HFFc6 (cell line): ENCODE results near the gene SNX25. TPM values are rescaled to one million over a fixed set of nuclear protein-coding genes. Genes with fewer than 3 reads are reported as not detected.

ENCODE experiments used
- DNase-seq: peaks from one replicate; pipeline ENCODE4 v3.0.0-alpha.2; 2018
- H3K27ac Mint-ChIP-seq: 2 replicates; pipeline ENCODE4 v1.8.0; 2020; ENCODE audit warnings: mild to moderate bottlenecking, mixed read lengths
- H3K27me3 Mint-ChIP-seq: 2 replicates; pipeline ENCODE4 v1.8.0; 2021; ENCODE audit warnings: mild to moderate bottlenecking, moderate library complexity, mixed read lengths; ENCODE audit not compliant: insufficient read depth
- H3K36me3 Mint-ChIP-seq: 2 replicates; pipeline ENCODE4 v1.8.0; 2021; ENCODE audit warnings: low read depth, mixed read lengths
- H3K4me1 Mint-ChIP-seq: 2 replicates; pipeline ENCODE4 v1.8.0; 2020; ENCODE audit warnings: low read depth, mixed read lengths
- H3K4me3 Mint-ChIP-seq: 2 replicates; pipeline ENCODE4 v1.8.0; 2020; ENCODE audit warnings: mild to moderate bottlenecking, moderate library complexity, mixed read lengths
- H3K9me3 Mint-ChIP-seq: 2 replicates; pipeline ENCODE4 v1.8.0; 2020; ENCODE audit warnings: mild to moderate bottlenecking, mixed read lengths
- total RNA-seq, 6 experiments: library from RNA; stranded (reverse); fragmentation: NEBNext Ultra II Directional; extraction: Animal tissue kit (Norgen Biotek cat#: 25700); gene quantifications; 2 replicates in 1 of 6; 3 replicates in 5 of 6; pipeline ENCODE4 v1.2.3, GENCODE V29; 2021
- TF ChIP-seq, protein P1 (sequence below): fragments of 200-600 bp; sonication (generic); IDR thresholded peaks from 2 replicates; pipeline ENCODE4 v1.5.0; 2021; ENCODE audit warnings: antibody characterized with exemption, mild to moderate bottlenecking

Gene SNX25
- total RNA-seq, 6 experiments from 2014 or later, result 19.4 to 40.2 (median 24.8) TPM

GRCh38 chr4:185290018-185290607, 80.7 kb downstream of the SNX25 start:
- no peak for DNase-seq
- no peaks in the 10 kb centered on the region for H3K9me3 Mint-ChIP-seq
- no peak overlapping the region for H3K4me3 Mint-ChIP-seq
- no peaks in the 10 kb centered on the region; the same call in 1 of the 2 replicates for H3K27me3 Mint-ChIP-seq
- peaks cover 17% of the 10 kb centered on the region for H3K4me1 Mint-ChIP-seq
- H3K36me3 Mint-ChIP-seq, result peaks cover 14% of the 10 kb centered on the region
- TF ChIP-seq, protein P1, sequence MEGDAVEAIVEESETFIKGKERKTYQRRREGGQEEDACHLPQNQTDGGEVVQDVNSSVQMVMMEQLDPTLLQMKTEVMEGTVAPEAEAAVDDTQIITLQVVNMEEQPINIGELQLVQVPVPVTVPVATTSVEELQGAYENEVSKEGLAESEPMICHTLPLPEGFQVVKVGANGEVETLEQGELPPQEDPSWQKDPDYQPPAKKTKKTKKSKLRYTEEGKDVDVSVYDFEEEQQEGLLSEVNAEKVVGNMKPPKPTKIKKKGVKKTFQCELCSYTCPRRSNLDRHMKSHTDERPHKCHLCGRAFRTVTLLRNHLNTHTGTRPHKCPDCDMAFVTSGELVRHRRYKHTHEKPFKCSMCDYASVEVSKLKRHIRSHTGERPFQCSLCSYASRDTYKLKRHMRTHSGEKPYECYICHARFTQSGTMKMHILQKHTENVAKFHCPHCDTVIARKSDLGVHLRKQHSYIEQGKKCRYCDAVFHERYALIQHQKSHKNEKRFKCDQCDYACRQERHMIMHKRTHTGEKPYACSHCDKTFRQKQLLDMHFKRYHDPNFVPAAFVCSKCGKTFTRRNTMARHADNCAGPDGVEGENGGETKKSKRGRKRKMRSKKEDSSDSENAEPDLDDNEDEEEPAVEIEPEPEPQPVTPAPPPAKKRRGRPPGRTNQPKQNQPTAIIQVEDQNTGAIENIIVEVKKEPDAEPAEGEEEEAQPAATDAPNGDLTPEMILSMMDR, result no peak
- no peak overlapping the region for H3K27ac Mint-ChIP-seq

- no peak overlapping the region for H3K4me3 Mint-ChIP-seq
- H3K27me3 Mint-ChIP-seq, result no peaks in the 10 kb centered on the region; the same call in 1 of the 2 replicates
- no peak for DNase-seq
- H3K27ac Mint-ChIP-seq, result no peak overlapping the region
- peaks cover 17% of the 10 kb centered on the region for H3K4me1 Mint-ChIP-seq
- TF ChIP-seq, protein P1, result no peak
- H3K36me3 Mint-ChIP-seq, result peaks cover 14% of the 10 kb centered on the region
- no peaks in the 10 kb centered on the region for H3K9me3 Mint-ChIP-seq
Measured at GRCh38 chr4:185290656-185291055, 81.3 kb downstream of the SNX25 start.

DNA sequence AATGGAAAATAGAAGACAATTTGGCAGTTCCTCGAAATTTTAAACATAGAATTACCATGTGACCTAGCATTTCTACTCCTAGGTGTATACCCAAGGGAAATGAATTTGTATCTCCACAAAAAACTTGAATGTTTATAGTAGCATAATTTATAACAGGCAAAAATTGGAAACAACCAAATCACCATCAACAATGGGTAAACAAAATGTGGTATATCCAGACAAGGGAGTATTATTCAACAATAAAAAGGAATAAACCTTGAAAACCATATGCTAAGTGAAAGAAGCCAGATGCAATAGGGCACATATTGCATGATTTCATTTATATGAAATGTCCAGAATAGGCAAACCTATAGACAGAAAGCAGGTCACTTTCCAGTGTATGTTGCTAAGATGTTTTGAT, 83.8 kb downstream of the SNX25 start:
- H3K36me3 Mint-ChIP-seq, result peaks cover 14% of the 10 kb centered on the region
- H3K9me3 Mint-ChIP-seq, result no peaks in the 10 kb centered on the region
- no peak overlapping the region for H3K4me3 Mint-ChIP-seq
- H3K27me3 Mint-ChIP-seq, result no peaks in the 10 kb centered on the region; the same call in 1 of the 2 replicates
- no peaks in the 10 kb centered on the region; the same call in 1 of the 2 replicates for H3K4me1 Mint-ChIP-seq
- H3K27ac Mint-ChIP-seq, result no peak overlapping the region
- TF ChIP-seq, protein P1, result no peak
- DNase-seq, result no peak

- no peaks in the 10 kb centered on the region for H3K9me3 Mint-ChIP-seq
- peaks cover 13% of the 10 kb centered on the region for H3K4me1 Mint-ChIP-seq
- no peak overlapping the region for H3K4me3 Mint-ChIP-seq
- TF ChIP-seq, protein P1, result no peak
- H3K36me3 Mint-ChIP-seq, result peaks cover 4% of the 10 kb centered on the region
- no peak overlapping the region for H3K27ac Mint-ChIP-seq
- H3K27me3 Mint-ChIP-seq, result no peaks in the 10 kb centered on the region
- no peak for DNase-seq
Measured at GRCh38 chr4:185296665-185297460, 87.5 kb downstream of the SNX25 start.

DNA sequence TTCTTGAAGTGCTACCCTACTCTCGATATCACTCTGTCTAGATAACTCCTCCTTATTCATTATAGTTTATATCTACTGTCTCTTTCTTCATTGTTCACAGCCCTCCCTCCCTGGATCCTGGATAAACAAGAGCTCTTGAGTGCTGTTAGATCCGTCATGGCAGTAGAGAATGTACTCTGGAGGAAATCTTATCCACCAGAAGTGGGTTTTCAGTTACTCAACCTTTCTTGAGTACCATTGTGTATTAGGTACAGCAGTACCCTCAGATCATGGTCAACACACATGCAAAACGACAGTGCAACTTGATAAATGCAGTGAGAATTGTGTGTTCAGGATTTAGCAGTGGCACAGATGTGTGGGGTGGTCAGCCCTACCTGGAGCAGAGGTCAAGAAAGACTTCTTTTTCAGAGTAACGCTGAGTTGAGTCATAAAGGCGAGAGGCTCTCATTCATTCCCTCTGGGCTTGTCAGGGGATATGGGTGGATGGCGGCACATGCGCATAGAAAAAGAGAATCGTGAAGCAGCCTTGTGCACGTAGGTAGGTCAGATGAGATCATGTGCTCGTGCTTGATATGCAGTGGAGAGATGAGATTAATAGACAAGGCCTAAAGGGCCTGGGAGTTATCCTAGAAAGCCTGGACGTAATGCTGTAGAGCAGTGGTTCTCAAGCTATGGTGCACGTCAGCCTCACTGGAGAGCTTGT, 89.5 kb downstream of the SNX25 start:
- Mint-ChIP-seq H3K27ac (peak overlapping the region; percentile 3; the same call in 1 of the 2 replicates), H3K9me3 (no peaks in the 10 kb centered on the region), H3K27me3 (no peaks in the 10 kb centered on the region), H3K4me3 (no peak overlapping the region), H3K4me1 (peaks cover 13% of the 10 kb centered on the region), H3K36me3 (peaks cover 5% of the 10 kb centered on the region)
- DNase-seq, result no peak
- TF ChIP-seq, protein P1, result no peak
